Vagina (tissue), 2 donors: ENCODE results near the gene GTSF1L. TPM values are rescaled to one million over a fixed set of nuclear protein-coding genes. Genes with fewer than 3 reads are reported as not detected.

Experiments
- DNase-seq, 2 donors: peaks; one replicate each; pipeline ENCODE4 v3.0.0-alpha.2; 2017; ENCODE audit errors: extremely low spot score in 2 of 2
- H3K27ac ChIP-seq: fragments of 200-600 bp; sonication (generic); one replicate; pipeline ENCODE4 v1.5.1; 2019
- H3K27me3 ChIP-seq: fragments of 200-600 bp; sonication (generic); one replicate; pipeline ENCODE4 v1.5.1; 2019
- H3K36me3 ChIP-seq, 2 donors: fragments of 200-600 bp; sonication (generic); one replicate each; pipeline ENCODE4 v1.5.1; 2017 to 2019
- H3K4me1 ChIP-seq: fragments of 200-600 bp; sonication (generic); one replicate; pipeline ENCODE4 v1.5.1; 2019
- H3K4me3 ChIP-seq, 2 donors: fragments of 200-600 bp; sonication (generic); 1 replicate in 1 of 2; 2 replicates in 1 of 2; pipeline ENCODE4 v1.5.1; 2016 to 2019
- H3K9me3 ChIP-seq: fragments of 200-600 bp; sonication (generic); one replicate; pipeline ENCODE4 v1.5.1; 2019
- POLR2A ChIP-seq, 2 donors: fragments of 450-650 bp; IDR thresholded peaks; one replicate each; pipeline ENCODE4 v1.6.1; 2017; ENCODE audit warnings: antibody characterized with exemption in 2 of 2, mild to moderate bottlenecking in 2 of 2, moderate library complexity in 2 of 2
- POLR2AphosphoS5 ChIP-seq, 2 donors: sonication (generic); formaldehyde crosslinking; IDR thresholded peaks; one replicate each; pipeline ENCODE4 v1.9.0; 2017; ENCODE audit warnings: antibody characterized with exemption in 2 of 2, mild to moderate bottlenecking in 2 of 2, low read depth in 1 of 2; ENCODE audit not compliant: insufficient read depth in 1 of 2
- intact Hi-C: fragments of 100-400 bp; cut with DNase I; formaldehyde crosslinking; loops from one replicate; pipeline ENCODE4 v1.15.1; 2023
- total RNA-seq: library from RNA; depleted of rRNA; stranded (reverse); fragments of >200 nt; gene quantifications from one replicate; pipeline ENCODE4 v1.2.3, GENCODE V29; 2016
- TF ChIP-seq, protein P1 (sequence below), 3 experiments: fragments of 450-650 bp in 2 of 3; fragments of 200-600 bp in 1 of 3; sonication (generic) in 1 of 3; IDR thresholded peaks; one replicate each; pipeline ENCODE4 v1.5.1; 2017 to 2019; ENCODE audit warnings: antibody characterized with exemption in 3 of 3, mild to moderate bottlenecking in 2 of 3, moderate library complexity in 2 of 3

Gene GTSF1L
- total RNA-seq, 1 donor from 2014 or later, result not detected

DNA sequence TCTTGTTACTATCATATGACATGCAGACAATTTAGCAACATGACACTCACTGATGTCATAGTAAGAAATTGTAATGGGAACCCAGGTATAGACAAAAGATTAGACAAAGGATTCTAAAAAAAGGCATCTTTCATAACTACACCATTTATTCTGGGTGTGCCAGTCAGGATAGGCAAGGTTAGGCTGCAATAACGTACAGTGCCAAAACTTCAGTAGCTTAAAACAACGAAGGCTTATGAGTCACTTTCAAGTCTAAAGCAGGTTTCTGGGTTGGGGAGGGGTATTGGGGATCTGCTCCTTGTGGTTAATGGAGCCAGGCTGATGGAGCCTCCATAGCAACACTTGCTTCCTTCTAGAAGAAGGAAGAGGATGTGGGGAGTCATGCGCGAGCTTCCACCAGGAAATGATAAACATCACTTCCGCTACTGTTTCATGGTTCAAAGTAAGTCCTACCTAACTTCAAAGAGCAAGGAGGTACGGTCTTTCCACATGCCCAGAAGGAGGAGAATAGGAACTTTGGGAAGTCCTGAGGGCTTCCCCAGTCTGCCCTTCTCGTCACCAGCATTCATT lies 2.0 kb upstream of the GTSF1L start:
- Histone ChIP-seq H3K27ac (no peak overlapping the region), H3K27me3 (no peaks in the 10 kb centered on the region), H3K36me3 (no peaks in the 10 kb centered on the region), H3K4me1 (no peaks in the 10 kb centered on the region), H3K4me3 (no peak overlapping the region), H3K9me3 (no peaks in the 10 kb centered on the region)
- no peak for DNase-seq
- intact Hi-C loops, result no loop called here
- no peak for TF ChIP-seq POLR2AphosphoS5 (IDR thresholded peaks at IDR 0.05; ENCODE audit: insufficient read depth in 1 of 2, low read depth in 1 of 2)
- TF ChIP-seq, protein P1, sequence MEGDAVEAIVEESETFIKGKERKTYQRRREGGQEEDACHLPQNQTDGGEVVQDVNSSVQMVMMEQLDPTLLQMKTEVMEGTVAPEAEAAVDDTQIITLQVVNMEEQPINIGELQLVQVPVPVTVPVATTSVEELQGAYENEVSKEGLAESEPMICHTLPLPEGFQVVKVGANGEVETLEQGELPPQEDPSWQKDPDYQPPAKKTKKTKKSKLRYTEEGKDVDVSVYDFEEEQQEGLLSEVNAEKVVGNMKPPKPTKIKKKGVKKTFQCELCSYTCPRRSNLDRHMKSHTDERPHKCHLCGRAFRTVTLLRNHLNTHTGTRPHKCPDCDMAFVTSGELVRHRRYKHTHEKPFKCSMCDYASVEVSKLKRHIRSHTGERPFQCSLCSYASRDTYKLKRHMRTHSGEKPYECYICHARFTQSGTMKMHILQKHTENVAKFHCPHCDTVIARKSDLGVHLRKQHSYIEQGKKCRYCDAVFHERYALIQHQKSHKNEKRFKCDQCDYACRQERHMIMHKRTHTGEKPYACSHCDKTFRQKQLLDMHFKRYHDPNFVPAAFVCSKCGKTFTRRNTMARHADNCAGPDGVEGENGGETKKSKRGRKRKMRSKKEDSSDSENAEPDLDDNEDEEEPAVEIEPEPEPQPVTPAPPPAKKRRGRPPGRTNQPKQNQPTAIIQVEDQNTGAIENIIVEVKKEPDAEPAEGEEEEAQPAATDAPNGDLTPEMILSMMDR (IDR thresholded peaks at IDR 0.05), result no peak
- TF ChIP-seq POLR2A (IDR thresholded peaks at IDR 0.05), result no peak

DNA sequence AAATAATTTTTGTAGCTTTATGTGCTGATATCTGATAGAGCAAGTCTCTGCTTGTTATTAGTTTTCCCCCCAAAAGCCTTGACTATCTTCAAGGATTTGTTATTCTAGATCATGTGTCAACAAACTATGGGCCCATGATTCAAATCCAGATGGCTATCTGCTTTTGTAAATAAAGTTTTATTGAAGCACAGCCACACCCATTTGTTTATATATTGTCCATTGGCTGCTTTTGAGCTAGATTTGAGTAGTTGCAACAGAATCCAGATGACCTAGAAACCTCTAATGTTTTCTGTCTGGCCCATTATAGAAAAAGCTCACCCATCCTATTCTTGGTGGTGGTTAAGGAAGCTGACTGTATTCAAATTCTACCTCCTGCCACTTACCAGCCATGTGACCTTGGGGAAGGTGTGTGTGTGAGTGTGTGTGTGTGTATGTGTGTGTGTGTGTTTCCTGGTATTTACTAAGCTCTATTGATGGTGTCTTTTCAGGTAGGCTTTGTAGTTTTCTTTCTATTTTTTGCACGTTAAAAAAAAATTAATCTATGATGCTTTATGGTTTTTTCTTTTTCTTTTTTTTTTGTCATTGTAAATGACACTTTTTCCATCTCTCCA lies 1.3 kb upstream of the GTSF1L start:
- no peak for DNase-seq
- Histone ChIP-seq H3K36me3 (no peaks in the 10 kb centered on the region), H3K4me3 (no peak overlapping the region), H3K4me1 (no peaks in the 10 kb centered on the region), H3K27ac (no peak overlapping the region), H3K27me3 (no peaks in the 10 kb centered on the region), H3K9me3 (no peaks in the 10 kb centered on the region)
- no peak for TF ChIP-seq POLR2AphosphoS5 (IDR thresholded peaks at IDR 0.05; ENCODE audit: insufficient read depth in 1 of 2, low read depth in 1 of 2)
- TF ChIP-seq, protein P1 (IDR thresholded peaks at IDR 0.05), result no peak
- TF ChIP-seq POLR2A (IDR thresholded peaks at IDR 0.05), result no peak
- intact Hi-C loops, result no loop called here

DNA sequence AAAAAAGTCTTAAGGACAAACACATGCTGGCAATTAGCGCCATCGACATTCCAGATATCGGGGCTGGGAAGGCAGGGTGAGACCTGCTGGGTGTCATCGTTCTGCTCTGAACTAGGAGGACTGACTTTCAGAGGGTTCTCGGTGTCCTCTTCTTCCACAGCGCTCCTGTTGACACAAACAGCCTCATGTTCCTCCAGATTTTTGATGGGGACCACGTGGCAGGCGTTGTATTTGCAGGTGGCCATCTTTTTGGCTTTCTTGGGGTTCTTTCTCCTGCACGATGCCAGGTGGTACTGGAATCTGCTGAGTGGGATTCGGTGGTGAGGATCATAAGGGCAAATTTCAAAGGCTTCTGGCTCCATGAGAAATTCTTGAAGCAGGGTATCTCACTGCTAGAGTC lies 469 bp downstream of the GTSF1L start:
- Histone ChIP-seq H3K27me3 (no peaks in the 10 kb centered on the region), H3K4me3 (no peak overlapping the region), H3K4me1 (no peaks in the 10 kb centered on the region), H3K9me3 (no peaks in the 10 kb centered on the region), H3K27ac (no peak overlapping the region), H3K36me3 (no peaks in the 10 kb centered on the region)
- DNase-seq, result no peak
- intact Hi-C loops, result no loop called here
- TF ChIP-seq, protein P1 (IDR thresholded peaks at IDR 0.05), result no peak
- TF ChIP-seq POLR2AphosphoS5 (IDR thresholded peaks at IDR 0.05; ENCODE audit: insufficient read depth in 1 of 2, low read depth in 1 of 2) (no peak), POLR2A (IDR thresholded peaks at IDR 0.05) (no peak)

DNA sequence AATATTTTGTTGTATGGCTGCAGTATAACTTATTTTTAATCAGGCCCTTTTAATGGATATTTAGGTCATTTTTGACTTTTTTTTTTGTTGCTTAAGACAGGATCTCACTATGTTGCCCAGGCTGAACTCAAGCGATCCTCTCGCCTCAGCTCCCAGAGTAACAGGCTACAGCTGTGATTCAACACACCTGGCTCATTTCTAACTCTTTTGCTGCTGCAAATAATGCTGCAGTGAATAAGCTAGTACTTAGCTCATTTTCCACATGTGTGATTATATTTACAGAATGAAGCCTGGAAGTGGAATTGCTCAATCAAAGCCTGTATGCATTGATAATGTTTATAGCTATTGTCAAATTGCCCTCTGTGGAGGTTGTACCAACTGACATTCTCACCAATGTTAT lies 1.1 kb downstream of the GTSF1L start:
- intact Hi-C loops, result no loop called here
- TF ChIP-seq POLR2AphosphoS5 (IDR thresholded peaks at IDR 0.05; ENCODE audit: insufficient read depth in 1 of 2, low read depth in 1 of 2) (no peak), POLR2A (IDR thresholded peaks at IDR 0.05) (no peak)
- TF ChIP-seq, protein P1 (IDR thresholded peaks at IDR 0.05), result no peak
- no peaks in the 10 kb centered on the region for H3K27me3 ChIP-seq
- no peak overlapping the region for H3K4me3 ChIP-seq
- no peak overlapping the region for H3K27ac ChIP-seq
- no peaks in the 10 kb centered on the region for H3K36me3 ChIP-seq
- DNase-seq, result no peak
- no peaks in the 10 kb centered on the region for H3K9me3 ChIP-seq
- H3K4me1 ChIP-seq, result no peaks in the 10 kb centered on the region

DNA sequence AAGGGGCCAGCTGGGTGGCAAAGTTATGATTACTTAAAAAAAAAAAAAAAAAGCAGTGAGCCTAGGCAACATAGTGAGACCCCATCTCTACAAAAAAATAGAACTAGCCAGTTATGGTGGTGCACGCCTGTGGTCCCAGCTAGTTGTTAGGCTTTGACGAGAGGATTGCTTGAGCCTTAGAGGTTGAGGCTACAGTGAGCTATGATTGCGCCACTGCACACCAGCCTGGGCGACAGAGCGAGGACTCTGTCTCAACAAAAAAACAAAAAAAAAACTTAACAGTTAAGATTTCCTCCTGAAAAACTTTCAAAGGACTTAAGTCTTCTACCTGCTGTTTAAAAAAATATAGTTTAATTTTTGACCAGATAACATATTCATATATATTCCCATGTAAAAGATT lies 2.4 kb downstream of the GTSF1L start:
- no peak for DNase-seq
- H3K9me3 ChIP-seq, result no peaks in the 10 kb centered on the region
- no peak for TF ChIP-seq POLR2AphosphoS5 (IDR thresholded peaks at IDR 0.05; ENCODE audit: insufficient read depth in 1 of 2, low read depth in 1 of 2)
- TF ChIP-seq, protein P1 (IDR thresholded peaks at IDR 0.05), result no peak
- no peak for TF ChIP-seq POLR2A (IDR thresholded peaks at IDR 0.05)
- no peak overlapping the region for H3K4me3 ChIP-seq
- no peak overlapping the region for H3K27ac ChIP-seq
- no peaks in the 10 kb centered on the region for H3K27me3 ChIP-seq
- no peaks in the 10 kb centered on the region for H3K4me1 ChIP-seq
- H3K36me3 ChIP-seq, result no peaks in the 10 kb centered on the region
- intact Hi-C loops, result no loop called here
